Neural crest cell (in vitro differentiated cells): ENCODE measurements around the gene ECT2. TPM values are rescaled to one million over a fixed set of nuclear protein-coding genes. Genes with fewer than 3 reads are reported as not detected.
A peak's percentile ranks its signal among the peaks of the same experiment; 100 is the strongest.

Experiments used
- DNase-seq: peaks from one replicate; pipeline ENCODE4 v3.0.0; 2021; ENCODE audit warnings: low read depth, mixed read lengths, low spot score
- H3K27ac Mint-ChIP-seq: one replicate; pipeline ENCODE4 v1.8.0; 2021; ENCODE audit warnings: mild to moderate bottlenecking, mixed read lengths; ENCODE audit not compliant: unreplicated experiment
- H3K27me3 Mint-ChIP-seq: 2 replicates; pipeline ENCODE4 v1.8.0; 2021; ENCODE audit warnings: low read depth, mild to moderate bottlenecking, mixed read lengths
- H3K36me3 Mint-ChIP-seq: 2 replicates; pipeline ENCODE4 v1.8.0; 2021; ENCODE audit warnings: low read depth, mild to moderate bottlenecking, mixed read lengths
- H3K4me1 Mint-ChIP-seq: 2 replicates; pipeline ENCODE4 v1.8.0; 2021; ENCODE audit warnings: mixed read lengths
- H3K4me3 Mint-ChIP-seq: one replicate; pipeline ENCODE4 v1.8.0; 2021; ENCODE audit warnings: mild to moderate bottlenecking, mixed read lengths
- H3K9me3 Mint-ChIP-seq: 2 replicates; pipeline ENCODE4 v1.8.0; 2021; ENCODE audit warnings: mixed read lengths
- total RNA-seq: library from RNA; stranded (reverse); gene quantifications from 2 replicates; pipeline ENCODE4 v1.2.1, GENCODE V29; 2021
- TF ChIP-seq, protein P1 (sequence below): fragments of 200-600 bp; sonication (generic); conservative IDR thresholded peaks from 2 replicates; pipeline ENCODE4 v1.5.0; 2021; ENCODE audit warnings: antibody characterized with exemption, mild to moderate bottlenecking

ECT2 gene
- total RNA-seq, 1 donor from 2014 or later = 79.6 TPM

DNA sequence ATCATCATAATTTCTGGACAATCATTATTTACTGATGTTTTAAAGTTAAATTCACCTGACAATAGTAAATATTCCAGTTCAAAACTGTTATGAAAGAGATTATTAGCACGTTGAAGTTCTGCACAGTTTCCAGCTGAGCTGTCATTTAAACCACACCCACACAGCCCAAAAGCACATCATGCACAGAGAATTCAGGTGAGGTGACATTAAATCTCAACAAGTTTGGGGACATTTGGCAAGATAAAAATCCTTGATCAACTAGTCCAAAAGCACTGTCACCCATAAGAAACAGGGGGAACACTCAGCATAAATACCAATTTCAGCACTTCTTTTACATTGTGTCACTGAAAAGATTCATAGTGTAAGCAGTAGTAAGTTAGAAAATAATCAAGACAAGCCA lies 46.5 kb upstream of the ECT2 start:
- Mint-ChIP-seq H3K27me3 (no peaks in the 10 kb centered on the region), H3K4me1 (peaks cover 6% of the 10 kb centered on the region), H3K27ac (no peak overlapping the region), H3K9me3 (no peaks in the 10 kb centered on the region), H3K36me3 (no peaks in the 10 kb centered on the region), H3K4me3 (no peak overlapping the region)
- DNase-seq = no peak
- TF ChIP-seq, protein P1, sequence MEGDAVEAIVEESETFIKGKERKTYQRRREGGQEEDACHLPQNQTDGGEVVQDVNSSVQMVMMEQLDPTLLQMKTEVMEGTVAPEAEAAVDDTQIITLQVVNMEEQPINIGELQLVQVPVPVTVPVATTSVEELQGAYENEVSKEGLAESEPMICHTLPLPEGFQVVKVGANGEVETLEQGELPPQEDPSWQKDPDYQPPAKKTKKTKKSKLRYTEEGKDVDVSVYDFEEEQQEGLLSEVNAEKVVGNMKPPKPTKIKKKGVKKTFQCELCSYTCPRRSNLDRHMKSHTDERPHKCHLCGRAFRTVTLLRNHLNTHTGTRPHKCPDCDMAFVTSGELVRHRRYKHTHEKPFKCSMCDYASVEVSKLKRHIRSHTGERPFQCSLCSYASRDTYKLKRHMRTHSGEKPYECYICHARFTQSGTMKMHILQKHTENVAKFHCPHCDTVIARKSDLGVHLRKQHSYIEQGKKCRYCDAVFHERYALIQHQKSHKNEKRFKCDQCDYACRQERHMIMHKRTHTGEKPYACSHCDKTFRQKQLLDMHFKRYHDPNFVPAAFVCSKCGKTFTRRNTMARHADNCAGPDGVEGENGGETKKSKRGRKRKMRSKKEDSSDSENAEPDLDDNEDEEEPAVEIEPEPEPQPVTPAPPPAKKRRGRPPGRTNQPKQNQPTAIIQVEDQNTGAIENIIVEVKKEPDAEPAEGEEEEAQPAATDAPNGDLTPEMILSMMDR = no peak

DNA sequence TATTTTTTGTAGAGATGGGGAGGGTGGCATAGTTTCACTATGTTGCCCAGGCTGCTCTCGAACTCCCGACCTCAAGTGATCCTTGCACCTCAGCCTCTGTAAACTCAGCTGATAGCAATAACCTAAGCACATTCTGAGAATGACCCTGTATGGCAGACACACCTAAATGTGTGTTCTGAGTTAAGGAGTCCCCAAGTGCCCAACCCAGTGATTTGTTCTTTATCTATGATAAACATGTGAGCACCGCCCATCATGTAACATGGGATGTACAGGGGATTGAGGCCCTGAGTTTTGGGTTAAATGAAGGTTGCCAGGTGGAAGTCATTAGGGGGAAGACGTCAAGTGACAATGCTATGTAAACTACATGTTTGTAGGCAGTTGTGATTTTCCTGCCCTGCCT lies 45.4 kb upstream of the ECT2 start:
- Mint-ChIP-seq H3K4me3 (no peak overlapping the region), H3K36me3 (no peaks in the 10 kb centered on the region), H3K27me3 (no peaks in the 10 kb centered on the region), H3K4me1 (peaks cover 10% of the 10 kb centered on the region), H3K9me3 (no peaks in the 10 kb centered on the region), H3K27ac (no peak overlapping the region)
- DNase-seq = no peak
- TF ChIP-seq, protein P1 = no peak

DNA sequence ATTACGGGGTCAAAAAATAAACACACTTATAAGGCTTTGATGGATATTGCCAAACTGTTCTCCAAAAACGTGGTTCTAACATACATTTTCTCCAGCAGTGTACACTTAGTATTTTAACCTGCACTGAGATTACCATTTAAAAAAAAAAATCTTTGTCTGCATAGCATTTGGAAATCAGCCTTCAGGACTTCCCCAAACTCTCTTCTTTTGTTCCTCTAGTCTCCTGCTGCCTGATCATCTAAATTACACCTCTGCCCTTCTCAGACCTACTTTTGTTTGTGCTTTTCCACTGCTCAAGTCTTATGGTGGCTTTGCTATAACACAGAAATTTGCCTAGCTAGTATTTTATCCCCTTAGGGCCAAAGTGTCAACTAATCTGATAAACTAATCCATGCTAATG lies 43.5 kb upstream of the ECT2 start:
- Mint-ChIP-seq H3K36me3 (no peaks in the 10 kb centered on the region), H3K4me1 (peaks cover 16% of the 10 kb centered on the region), H3K27me3 (no peaks in the 10 kb centered on the region), H3K27ac (no peak overlapping the region), H3K9me3 (no peaks in the 10 kb centered on the region), H3K4me3 (no peak overlapping the region)
- TF ChIP-seq, protein P1 = no peak
- no peak for DNase-seq

DNA sequence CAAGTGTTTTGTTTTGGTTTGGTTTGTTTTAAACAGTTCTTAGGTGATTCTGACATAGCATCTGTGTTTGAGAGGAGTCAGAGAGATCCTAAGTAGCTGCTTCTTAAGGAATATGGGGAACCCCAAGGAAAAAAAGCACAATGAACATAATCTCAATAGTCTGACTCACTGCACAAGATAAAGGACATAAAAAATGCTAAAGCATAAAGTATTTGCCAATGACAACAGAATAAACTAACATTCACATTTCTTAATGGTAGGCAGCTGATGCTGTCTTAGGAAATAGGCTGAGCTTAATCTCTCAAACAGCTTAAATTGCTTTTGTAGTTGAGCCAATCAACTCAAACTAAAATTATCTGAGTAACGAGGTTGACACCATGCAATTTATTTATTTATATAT lies 42.6 kb upstream of the ECT2 start:
- Mint-ChIP-seq H3K9me3 (no peaks in the 10 kb centered on the region), H3K27me3 (no peaks in the 10 kb centered on the region), H3K36me3 (no peaks in the 10 kb centered on the region), H3K4me1 (peaks cover 15% of the 10 kb centered on the region), H3K4me3 (no peak overlapping the region), H3K27ac (no peak overlapping the region)
- no peak for DNase-seq
- TF ChIP-seq, protein P1 = no peak

DNA sequence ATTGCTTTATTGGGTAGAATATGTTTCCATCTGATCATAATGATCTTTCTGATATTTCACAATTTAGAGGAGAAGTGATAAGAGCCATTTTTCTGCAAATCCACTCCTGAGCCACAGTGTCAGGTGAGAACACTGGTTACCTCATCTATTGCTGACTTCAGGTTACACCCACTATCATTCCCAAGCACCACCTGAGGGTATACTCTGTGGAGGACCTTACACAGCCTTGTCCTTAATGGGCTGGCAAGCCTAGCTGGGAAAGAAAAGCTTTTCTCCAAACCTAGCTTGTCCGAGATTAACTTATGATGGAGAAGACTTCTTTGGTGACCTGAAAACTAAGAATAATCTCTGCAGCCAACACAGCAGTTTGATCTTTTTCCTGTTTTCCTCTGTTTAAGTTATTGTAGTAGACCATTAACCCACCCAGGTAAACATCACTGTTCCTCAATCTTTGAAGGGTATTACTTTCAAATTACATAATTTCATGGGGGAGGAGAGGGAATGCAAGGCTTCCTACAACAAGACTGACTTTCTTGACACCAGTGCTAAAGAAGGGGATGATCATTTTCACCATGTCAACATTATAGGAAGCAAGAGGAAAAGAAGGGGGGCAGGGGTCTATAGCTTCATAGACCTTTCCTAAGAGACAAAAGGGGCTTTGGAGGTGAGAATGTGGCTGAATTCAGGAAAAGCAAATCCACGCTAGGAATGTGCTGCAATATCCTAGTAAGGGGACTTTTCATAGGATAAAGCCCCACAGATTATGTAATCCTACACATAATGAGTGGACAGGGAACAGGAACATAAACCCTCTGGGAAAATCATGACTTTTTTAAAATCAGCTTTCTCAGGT lies 41.4 kb upstream of the ECT2 start:
- Mint-ChIP-seq H3K4me1 (peaks cover 15% of the 10 kb centered on the region), H3K27ac (no peak overlapping the region), H3K36me3 (no peaks in the 10 kb centered on the region), H3K27me3 (no peaks in the 10 kb centered on the region), H3K9me3 (no peaks in the 10 kb centered on the region), H3K4me3 (peak overlapping the region; percentile 97)
- DNase-seq = no peak
- TF ChIP-seq, protein P1 = no peak
